ENCODE data around the gene OPRPN. TPM values are rescaled to one million over a fixed set of nuclear protein-coding genes. Genes with fewer than 3 reads are reported as not detected.

Gene OPRPN
- total and polyA plus RNA-seq, 2 of the 8 experiments (the other 6 are each of a cell fraction or from before 2014, with no cell fraction given): not detected

DNA sequence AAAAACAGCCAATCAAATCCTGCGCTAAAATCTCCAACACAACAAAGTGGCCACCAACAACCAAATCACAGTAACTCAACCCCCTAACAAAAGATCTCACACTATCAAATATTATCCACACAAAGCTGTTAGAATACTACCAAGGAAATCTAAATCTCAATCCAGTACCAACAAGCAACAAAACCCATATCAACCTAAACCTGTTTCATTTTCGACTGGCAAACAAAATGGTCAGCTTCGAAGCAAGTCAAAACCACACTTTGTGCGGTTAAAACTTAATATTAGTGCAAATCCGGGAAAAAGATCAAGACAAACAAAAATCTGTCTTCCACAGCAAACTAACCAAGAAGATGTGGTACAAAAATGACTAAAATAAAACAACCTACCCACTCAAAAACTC is 45.6 kb downstream of the OPRPN start:
- no peaks in the 10 kb centered on the region for H3K79me1 ChIP-seq (ENCODE audit: low read depth, low read length)
- H3K79me2 ChIP-seq (ENCODE audit: control insufficient read depth in 1 of 2, insufficient read depth in 2 of 2, low read length in 2 of 2): no peaks in the 10 kb centered on the region
- no peak overlapping the region for H3K4ac ChIP-seq (replicated peaks; ENCODE audit: insufficient read length, low read depth, low read length)
- ChIA-PET CTCF (ENCODE audit: partially characterized antibody) (interaction anchor here (0.6 kb wide), 1 partner anchor 13 kb away, joined by 3 read pairs; no protein-coding TSS in a partner anchor), POLR2A (ENCODE audit: partially characterized antibody) (no interaction called here)
- no peaks in the 10 kb centered on the region for H4K20me1 ChIP-seq (replicated peaks in 1 of 2; ENCODE audit: control insufficient read depth in 1 of 2, insufficient read depth in 2 of 2, low read length in 2 of 2)
- H3K23ac ChIP-seq (ENCODE audit: insufficient read length): no peak overlapping the region
- WGBS, 2 experiments (ENCODE audit: extremely low coverage in 1 of 2, insufficient coverage in 1 of 2, insufficient read length in 1 of 2, insufficient replicate concordance in 2 of 2, low coverage in 1 of 2, low lambda C conversion rate in 2 of 2, missing lambda C conversion rate in 1 of 2): 90% methylated on average over 5 of the region's 5 CpGs; no CpG with 5 or more reads in 1 of the 2 experiments
- H3K56ac ChIP-seq (replicated peaks; ENCODE audit: insufficient read length, low read depth, low read length): no peak overlapping the region
- H3K36me3 ChIP-seq (ENCODE audit: control insufficient read depth in 2 of 4, insufficient read depth in 4 of 4, low read length in 3 of 4): no peaks in the 10 kb centered on the region
- no peak overlapping the region for H4K5ac ChIP-seq (ENCODE audit: insufficient read length, low read depth, low read length)
- H2BK12ac ChIP-seq (ENCODE audit: low read depth, low read length): no peak overlapping the region
- no peak overlapping the region for H2AFZ ChIP-seq (ENCODE audit: low read length)
- H3K27me3 ChIP-seq (replicated peaks in 1 of 4; ENCODE audit: control insufficient read depth in 3 of 4, extremely low read depth in 1 of 4, insufficient read depth in 3 of 4, low read length in 3 of 4): no peaks in the 10 kb centered on the region
- no peak overlapping the region for H3K27ac ChIP-seq (ENCODE audit: low read depth, low read length)
- H2BK20ac ChIP-seq (ENCODE audit: low read length): no peak overlapping the region
- FAIRE-seq: no peak
- H3K14ac ChIP-seq (ENCODE audit: insufficient read length): no peak overlapping the region
- no peak for DNase-seq (ENCODE audit: low read depth in 1 of 2, low spot score in 2 of 2)
- H2BK15ac ChIP-seq (ENCODE audit: low read length): no peak overlapping the region
- no peaks in the 10 kb centered on the region for H3K4me1 ChIP-seq (replicated peaks in 1 of 4; ENCODE audit: control insufficient read depth in 3 of 4, insufficient read depth in 4 of 4, low read length in 3 of 4)
- no peaks in the 10 kb centered on the region; the same call in 1 of the 2 replicates for H3K23me2 ChIP-seq (ENCODE audit: low read depth, low read length)
- no peak overlapping the region for H3K4me2 ChIP-seq (ENCODE audit: insufficient read depth in 1 of 2, low read depth in 2 of 2, low read length in 2 of 2)
- no peak overlapping the region for H2AK5ac ChIP-seq (ENCODE audit: low read depth, low read length)
- no peak overlapping the region for H2BK120ac ChIP-seq (replicated peaks; ENCODE audit: low read depth, low read length)
- H3K4me3 ChIP-seq (ENCODE audit: extremely low read depth in 1 of 4, insufficient read depth in 2 of 4, low read depth in 3 of 4, low read length in 4 of 4): no peak overlapping the region
- no peak overlapping the region for H4K91ac ChIP-seq (replicated peaks; ENCODE audit: insufficient read length, low read length)
- H4K8ac ChIP-seq (ENCODE audit: extremely low read depth, insufficient read depth, low read length): no peak overlapping the region
- H2BK5ac ChIP-seq (ENCODE audit: low read depth, low read length): no peak overlapping the region
- H3K18ac ChIP-seq (ENCODE audit: extremely low read depth, low read length): no peak overlapping the region
- H3K9me3 ChIP-seq (ENCODE audit: insufficient read depth in 2 of 2, low read depth in 1 of 2, low read length in 1 of 2): no peaks in the 10 kb centered on the region
- H3K9ac ChIP-seq (replicated peaks in 1 of 4; ENCODE audit: extremely low read depth in 1 of 4, low read depth in 3 of 4, low read length in 3 of 4): no peak overlapping the region
- no peak for TF ChIP-seq KDM5A (IDR thresholded peaks at IDR 0.05; ENCODE audit: low read length)
- no peak for TF ChIP-seq BCL11A (IDR thresholded peaks at IDR 0.05; ENCODE audit: low read depth in 2 of 2, low read length in 2 of 2)
- TF ChIP-seq, protein P1, sequence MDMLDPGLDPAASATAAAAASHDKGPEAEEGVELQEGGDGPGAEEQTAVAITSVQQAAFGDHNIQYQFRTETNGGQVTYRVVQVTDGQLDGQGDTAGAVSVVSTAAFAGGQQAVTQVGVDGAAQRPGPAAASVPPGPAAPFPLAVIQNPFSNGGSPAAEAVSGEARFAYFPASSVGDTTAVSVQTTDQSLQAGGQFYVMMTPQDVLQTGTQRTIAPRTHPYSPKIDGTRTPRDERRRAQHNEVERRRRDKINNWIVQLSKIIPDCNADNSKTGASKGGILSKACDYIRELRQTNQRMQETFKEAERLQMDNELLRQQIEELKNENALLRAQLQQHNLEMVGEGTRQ (IDR thresholded peaks at IDR 0.05; ENCODE audit: low read length): no peak
- no peak for TF ChIP-seq ATF2 (IDR thresholded peaks at IDR 0.05; ENCODE audit: low read length)
- TF ChIP-seq PHF8 (conservative IDR thresholded peaks at IDR 0.05; ENCODE audit: low read depth, low read length): no peak
- TF ChIP-seq SAP30 (IDR thresholded peaks at IDR 0.05; ENCODE audit: insufficient read depth, insufficient replicate concordance, low read length): no peak
- no peak for TF ChIP-seq SP2 (IDR thresholded peaks at IDR 0.05; ENCODE audit: low read length)
- no peak for TF ChIP-seq POU5F1 (IDR thresholded peaks at IDR 0.05; ENCODE audit: low read depth, low read length)
- no peak for TF ChIP-seq TBP (IDR thresholded peaks at IDR 0.05; ENCODE audit: low read depth, low read length)
- no peak for TF ChIP-seq JUND (IDR thresholded peaks at IDR 0.05; ENCODE audit: low read length)
